ENCODE results near the gene MAB21L4.

- TF ChIP-seq CTCF (conservative IDR thresholded peaks at IDR 0.05) (no peak), ZFX (IDR thresholded peaks at IDR 0.05) (no peak)
Measured at GRCh38 chr2:240902615-240903041, 6.7 kb upstream of the MAB21L4 start.

All from C4-2B (cell line).